Gastrocnemius medialis (tissue), 4 donors: ENCODE measurements around the gene LSAMP.

Experiments used
- POLR2A ChIP-seq, 2 donors: fragments of 450-650 bp; IDR thresholded peaks; one replicate each; pipeline ENCODE4 v1.6.1; 2017; ENCODE audit warnings: antibody characterized with exemption in 2 of 2, mild to moderate bottlenecking in 2 of 2, moderate library complexity in 2 of 2
- TF ChIP-seq, protein P1 (sequence below), 5 experiments: fragments of 450-650 bp in 3 of 5; fragments of 200-600 bp in 2 of 5; sonication (generic) in 2 of 5; IDR thresholded peaks in 4 of 5; conservative IDR thresholded peaks in 1 of 5; 1 replicate in 4 of 5; 2 replicates in 1 of 5; pipeline ENCODE4 v1.5.1; 2016 to 2019; ENCODE audit warnings: antibody characterized with exemption in 5 of 5, mild to moderate bottlenecking in 3 of 5, moderate library complexity in 3 of 5

DNA sequence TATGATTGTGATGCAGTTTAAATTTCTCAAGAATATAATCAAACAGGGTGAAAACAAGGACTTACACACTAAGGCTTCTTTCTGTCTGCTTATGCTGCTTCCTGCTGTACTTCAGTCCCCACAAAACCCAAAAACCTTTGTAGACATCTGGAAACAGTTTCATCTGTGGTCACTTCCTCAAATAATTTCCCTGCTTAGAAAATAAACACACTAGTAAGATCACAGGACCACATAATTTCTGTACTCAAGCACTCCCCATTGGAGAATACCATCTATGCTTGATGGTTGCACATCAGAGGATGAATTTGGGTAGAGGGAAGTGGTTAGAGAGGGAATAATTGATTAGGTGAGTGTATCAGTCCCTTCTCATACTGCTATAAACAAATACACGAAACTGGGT lies 266.2 kb downstream of the LSAMP start:
- TF ChIP-seq, protein P1, sequence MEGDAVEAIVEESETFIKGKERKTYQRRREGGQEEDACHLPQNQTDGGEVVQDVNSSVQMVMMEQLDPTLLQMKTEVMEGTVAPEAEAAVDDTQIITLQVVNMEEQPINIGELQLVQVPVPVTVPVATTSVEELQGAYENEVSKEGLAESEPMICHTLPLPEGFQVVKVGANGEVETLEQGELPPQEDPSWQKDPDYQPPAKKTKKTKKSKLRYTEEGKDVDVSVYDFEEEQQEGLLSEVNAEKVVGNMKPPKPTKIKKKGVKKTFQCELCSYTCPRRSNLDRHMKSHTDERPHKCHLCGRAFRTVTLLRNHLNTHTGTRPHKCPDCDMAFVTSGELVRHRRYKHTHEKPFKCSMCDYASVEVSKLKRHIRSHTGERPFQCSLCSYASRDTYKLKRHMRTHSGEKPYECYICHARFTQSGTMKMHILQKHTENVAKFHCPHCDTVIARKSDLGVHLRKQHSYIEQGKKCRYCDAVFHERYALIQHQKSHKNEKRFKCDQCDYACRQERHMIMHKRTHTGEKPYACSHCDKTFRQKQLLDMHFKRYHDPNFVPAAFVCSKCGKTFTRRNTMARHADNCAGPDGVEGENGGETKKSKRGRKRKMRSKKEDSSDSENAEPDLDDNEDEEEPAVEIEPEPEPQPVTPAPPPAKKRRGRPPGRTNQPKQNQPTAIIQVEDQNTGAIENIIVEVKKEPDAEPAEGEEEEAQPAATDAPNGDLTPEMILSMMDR (IDR thresholded peaks at IDR 0.05 in 4 of 5, conservative IDR thresholded peaks at IDR 0.05 in 1 of 5): no peak
- TF ChIP-seq POLR2A (IDR thresholded peaks at IDR 0.05): no peak
